Left ventricle myocardium inferior (tissue), 1 donor: ENCODE results near the gene TUT1. TPM values are rescaled to one million over a fixed set of nuclear protein-coding genes. Genes with fewer than 3 reads are reported as not detected.

ENCODE experiments used
- DNase-seq: peaks from one replicate; pipeline ENCODE4 v3.0.0-alpha.2; 2020
- H3K27ac ChIP-seq: fragments of 200-600 bp; replicated peaks from 2 replicates; pipeline ENCODE4 v1.8.0; 2021
- H3K27me3 ChIP-seq: fragments of 200-600 bp; 2 replicates; pipeline ENCODE4 v1.8.0; 2021; ENCODE audit warnings: low read depth
- H3K36me3 ChIP-seq: fragments of 200-600 bp; 2 replicates; pipeline ENCODE4 v1.8.0; 2021
- H3K4me1 ChIP-seq: fragments of 200-600 bp; 2 replicates; pipeline ENCODE4 v1.8.0; 2021
- H3K4me3 ChIP-seq: fragments of 200-600 bp; 2 replicates; pipeline ENCODE4 v1.8.0; 2021; ENCODE audit warnings: mild to moderate bottlenecking, moderate library complexity
- H3K9me3 ChIP-seq: fragments of 200-600 bp; replicated peaks from 2 replicates; pipeline ENCODE4 v1.8.0; 2021
- CTCF ChIP-seq: fragments of 200-600 bp; IDR thresholded peaks from 2 replicates; pipeline ENCODE4 v1.8.0; 2021; ENCODE audit warnings: antibody characterized with exemption, mild to moderate bottlenecking, borderline replicate concordance
- intact Hi-C: fragments of 100-400 bp; cut with micrococcal nuclease; formaldehyde crosslinking; loops from one replicate; pipeline ENCODE4 v1.11.0; 2022
- total RNA-seq: library from RNA; stranded (reverse); fragmentation: NEBNext Ultra II Directional; extraction: Animal tissue kit (Norgen Biotek cat#: 25700); gene quantifications from one replicate; pipeline ENCODE4 v1.2.1, GENCODE V29; 2021
- donor health status: DM: no; HTN: yes; CAD: no; lungs with severe emphysema.

TUT1 gene
- total RNA-seq, 1 donor from 2014 or later = 12.5 TPM

- peaks cover 37% of the 10 kb centered on the region for H3K36me3 ChIP-seq
- no peak overlapping the region for H3K27ac ChIP-seq
- peaks cover 38% of the 10 kb centered on the region for H3K4me1 ChIP-seq
- no peaks in the 10 kb centered on the region for H3K9me3 ChIP-seq
- no peak for TF ChIP-seq CTCF
- H3K27me3 ChIP-seq = no peaks in the 10 kb centered on the region
- no peak for DNase-seq
- H3K4me3 ChIP-seq = no peak overlapping the region
- intact Hi-C loops = no loop called here
Observed at GRCh38 chr11:62607714-62608113, 16.4 kb upstream of the TUT1 start.

- TF ChIP-seq CTCF = no peak
- intact Hi-C loops = no loop called here
- no peak for DNase-seq
- Histone ChIP-seq H3K4me1 (peaks cover 36% of the 10 kb centered on the region), H3K27ac (no peak overlapping the region), H3K36me3 (peaks cover 37% of the 10 kb centered on the region), H3K27me3 (no peaks in the 10 kb centered on the region), H3K9me3 (no peaks in the 10 kb centered on the region), H3K4me3 (no peak overlapping the region)
Observed at GRCh38 chr11:62605902-62606301, 14.6 kb upstream of the TUT1 start.

GRCh38 chr11:62605467-62605866 is 14.1 kb upstream of the TUT1 start:
- H3K27me3 ChIP-seq = no peaks in the 10 kb centered on the region
- intact Hi-C loops = no loop called here
- H3K36me3 ChIP-seq = peaks cover 37% of the 10 kb centered on the region
- no peak for TF ChIP-seq CTCF
- H3K27ac ChIP-seq = no peak overlapping the region
- no peak overlapping the region for H3K4me3 ChIP-seq
- no peaks in the 10 kb centered on the region for H3K9me3 ChIP-seq
- DNase-seq = no peak
- H3K4me1 ChIP-seq = peaks cover 36% of the 10 kb centered on the region

- Histone ChIP-seq H3K27me3 (no peaks in the 10 kb centered on the region), H3K4me1 (peaks cover 36% of the 10 kb centered on the region), H3K27ac (no peak overlapping the region), H3K9me3 (no peaks in the 10 kb centered on the region), H3K36me3 (peaks cover 36% of the 10 kb centered on the region), H3K4me3 (no peak overlapping the region)
- intact Hi-C loops = no loop called here
- TF ChIP-seq CTCF = no peak
- no peak for DNase-seq
Observed at GRCh38 chr11:62604460-62605120, 13.3 kb upstream of the TUT1 start.

- H3K27ac ChIP-seq = no peak overlapping the region
- peaks cover 43% of the 10 kb centered on the region for H3K4me1 ChIP-seq
- peaks cover 29% of the 10 kb centered on the region for H3K36me3 ChIP-seq
- intact Hi-C loops = no loop called here
- no peak overlapping the region for H3K4me3 ChIP-seq
- no peaks in the 10 kb centered on the region for H3K9me3 ChIP-seq
- TF ChIP-seq CTCF = no peak
- H3K27me3 ChIP-seq = no peaks in the 10 kb centered on the region
- no peak for DNase-seq
Observed at GRCh38 chr11:62603776-62604299, 12.5 kb upstream of the TUT1 start.
